ENCODE data around the gene SOX1.

Gene SOX1
- 0 reads per million in 3 experiments for total RNA-seq

DNA sequence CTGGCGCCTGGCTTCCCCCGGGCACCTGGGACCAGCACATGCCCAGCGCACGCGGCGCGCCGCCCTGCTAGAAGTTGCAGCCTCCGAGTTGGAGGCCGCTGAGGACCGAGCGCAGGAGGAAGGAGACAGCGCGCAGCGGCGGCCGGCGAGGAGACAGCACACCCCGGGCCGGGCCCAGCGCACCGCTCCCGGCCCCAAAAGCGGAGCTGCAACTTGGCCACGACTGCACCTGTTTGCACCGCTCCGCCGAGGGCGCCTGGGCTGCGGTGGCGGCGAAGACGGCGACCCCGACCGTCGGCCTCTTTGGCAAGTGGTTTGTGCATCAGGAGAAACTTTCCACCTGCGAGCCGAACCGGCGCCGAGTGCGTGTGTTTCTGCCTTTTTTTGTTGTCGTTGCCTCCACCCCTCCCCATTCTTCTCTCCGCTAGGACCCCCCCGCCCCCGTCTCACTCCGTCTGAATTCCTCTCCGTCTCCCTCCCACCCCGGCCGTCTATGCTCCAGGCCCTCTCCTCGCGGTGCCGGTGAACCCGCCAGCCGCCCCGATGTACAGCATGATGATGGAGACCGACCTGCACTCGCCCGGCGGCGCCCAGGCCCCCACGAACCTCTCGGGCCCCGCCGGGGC, at the start of gene SOX1:
SOX1 (plus strand) TSS at position 34 of the 626 bp plus-strand sequence; CDS start at position 544, 510 bp downstream.
- DNase-seq, result no peak

DNA sequence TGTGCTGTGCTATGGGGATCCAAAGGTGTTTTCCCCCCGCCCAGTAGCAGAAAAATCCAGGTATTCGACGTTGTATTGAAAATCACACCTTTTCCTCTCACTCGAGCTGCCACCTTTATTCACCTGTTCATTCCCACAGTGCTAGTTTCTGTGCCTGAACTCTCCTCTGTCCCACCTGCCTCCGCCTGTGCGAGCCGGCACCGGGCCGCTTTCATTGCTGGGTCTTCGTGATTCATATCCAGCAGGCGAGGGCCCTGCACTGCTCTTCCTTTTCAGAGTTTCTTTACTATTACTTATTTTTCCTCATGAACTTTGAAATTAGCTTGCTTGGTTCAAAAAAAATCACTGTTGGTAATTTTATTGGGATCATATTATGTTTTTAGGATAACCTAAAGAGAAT, 42.4 kb upstream of the SOX1 start:
- no peak for DNase-seq

DNA sequence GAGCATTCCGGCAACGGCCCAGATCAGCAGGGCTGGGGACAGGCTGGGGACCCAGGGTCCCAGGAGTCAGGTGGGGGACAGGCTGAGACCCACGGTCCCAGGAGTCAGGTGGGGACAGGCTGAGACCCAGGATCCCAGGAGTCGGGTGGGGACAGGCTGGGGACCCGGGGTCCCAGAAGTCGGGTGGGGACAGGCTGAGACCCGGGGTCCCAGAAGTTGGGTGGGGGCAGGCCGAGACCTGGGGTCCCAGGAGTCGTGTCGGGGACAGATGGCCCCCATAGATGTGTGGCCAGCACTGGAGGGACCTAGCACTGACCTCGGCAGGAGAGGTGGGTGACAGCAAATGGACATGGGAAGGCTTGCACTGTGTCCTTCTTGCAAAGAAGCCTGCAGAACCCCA, 39.7 kb upstream of the SOX1 start:
- no peak for DNase-seq

- DNase-seq, result no peak
Observed at GRCh38 chr13:112028481-112028880, 38.5 kb upstream of the SOX1 start.

DNA sequence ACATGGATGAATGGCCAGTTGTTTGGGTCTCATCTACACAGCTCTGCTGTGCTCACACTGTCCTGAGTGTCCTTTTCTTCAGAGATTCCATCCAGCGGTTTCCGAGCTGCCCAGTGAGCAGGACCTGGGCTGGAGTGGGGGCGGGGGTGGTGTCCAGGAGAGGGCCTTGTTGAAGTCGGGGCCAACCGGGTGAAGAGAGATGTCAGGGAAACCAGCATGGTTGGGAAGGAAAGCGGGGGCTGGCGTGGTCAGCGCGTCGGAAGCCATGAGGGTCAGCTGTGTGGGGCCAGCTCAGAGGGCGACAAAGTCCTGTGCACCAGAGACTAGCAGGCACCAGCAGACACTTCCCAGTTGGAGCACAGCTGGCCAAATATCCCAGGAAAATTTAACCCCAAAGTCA, 37.8 kb upstream of the SOX1 start:
- DNase-seq, result no peak

GRCh38 chr13:112032186-112032993, 34.6 kb upstream of the SOX1 start:
- no peak for DNase-seq

DNA sequence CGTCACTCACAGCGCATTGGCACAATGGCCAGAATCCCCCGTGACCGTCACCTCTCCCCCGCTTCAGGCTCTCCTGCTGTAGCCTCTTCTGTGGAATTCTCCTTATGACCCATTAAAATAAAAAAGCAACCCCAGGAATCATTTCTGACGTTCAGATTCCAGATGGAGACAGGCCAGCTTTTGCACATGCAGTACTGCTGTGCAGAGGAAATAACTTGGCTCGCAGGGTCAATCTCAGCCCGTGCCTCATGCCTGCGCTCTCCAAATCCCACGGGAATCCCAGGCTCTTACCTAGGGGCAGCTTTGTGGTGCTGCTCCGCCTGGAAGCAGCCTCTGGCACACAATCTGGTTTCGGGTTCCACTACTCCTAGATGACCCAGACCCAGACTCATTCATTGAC, 32.7 kb upstream of the SOX1 start:
- no peak for DNase-seq

DNA sequence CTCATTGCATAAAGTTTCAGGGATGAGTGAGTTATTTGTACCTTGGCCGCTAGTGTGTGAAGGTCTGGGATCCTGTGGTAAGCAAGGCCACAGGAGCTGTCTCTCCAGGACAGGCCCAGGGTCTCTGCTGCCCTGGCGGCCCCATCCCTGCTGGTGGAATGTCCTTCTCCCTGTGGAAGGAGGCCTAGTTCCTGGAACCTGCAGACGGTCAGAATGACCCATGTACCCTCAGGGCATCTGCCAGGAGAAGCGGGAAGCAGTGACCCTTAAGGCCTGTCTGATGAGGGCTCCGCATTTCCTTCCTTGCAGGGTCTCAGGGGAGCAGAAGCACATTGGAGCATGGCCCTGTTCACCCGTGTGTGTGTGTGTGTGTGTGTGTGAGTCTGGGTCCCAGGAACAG, 32.1 kb upstream of the SOX1 start:
- no peak for DNase-seq

DNA sequence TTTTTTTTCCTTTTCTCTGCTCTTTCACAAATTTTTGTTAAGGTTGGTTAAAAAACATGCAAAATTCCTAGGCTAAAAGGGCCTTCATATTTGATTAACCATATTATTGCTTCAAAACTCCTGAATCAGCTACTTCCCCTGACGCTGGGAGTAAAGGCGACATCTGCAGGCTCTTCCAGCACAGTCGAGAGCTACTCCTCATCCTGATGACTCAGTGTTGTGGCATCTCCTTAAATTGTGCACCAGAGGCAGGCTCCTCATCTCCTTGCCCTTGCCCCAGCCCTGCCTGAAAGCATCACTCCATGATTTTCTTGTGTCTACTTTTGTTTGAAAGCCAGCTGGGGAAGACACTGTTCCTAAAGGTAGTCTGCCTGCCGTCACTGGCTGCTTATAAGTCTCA, 24.5 kb upstream of the SOX1 start:
- no peak for DNase-seq

DNA sequence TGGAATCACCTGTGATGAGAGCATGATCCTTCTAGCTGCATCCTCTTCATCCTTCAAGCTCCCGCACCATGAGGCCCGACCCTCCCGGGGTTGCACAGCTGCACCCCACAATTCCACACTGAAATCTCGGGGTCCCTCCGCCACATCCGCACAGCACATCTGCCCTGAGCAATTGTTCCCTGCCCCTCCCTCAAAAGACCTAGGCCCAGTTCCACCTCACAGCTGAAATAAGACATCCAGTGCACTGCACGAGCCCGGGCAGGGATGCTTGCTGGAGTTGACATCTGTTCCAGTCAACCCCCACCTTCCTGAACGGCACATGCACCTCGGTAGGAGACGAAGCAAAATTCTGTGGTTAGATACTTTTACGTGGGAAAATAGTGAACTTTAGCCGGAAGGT, 14.7 kb upstream of the SOX1 start:
- no peak for DNase-seq

DNA sequence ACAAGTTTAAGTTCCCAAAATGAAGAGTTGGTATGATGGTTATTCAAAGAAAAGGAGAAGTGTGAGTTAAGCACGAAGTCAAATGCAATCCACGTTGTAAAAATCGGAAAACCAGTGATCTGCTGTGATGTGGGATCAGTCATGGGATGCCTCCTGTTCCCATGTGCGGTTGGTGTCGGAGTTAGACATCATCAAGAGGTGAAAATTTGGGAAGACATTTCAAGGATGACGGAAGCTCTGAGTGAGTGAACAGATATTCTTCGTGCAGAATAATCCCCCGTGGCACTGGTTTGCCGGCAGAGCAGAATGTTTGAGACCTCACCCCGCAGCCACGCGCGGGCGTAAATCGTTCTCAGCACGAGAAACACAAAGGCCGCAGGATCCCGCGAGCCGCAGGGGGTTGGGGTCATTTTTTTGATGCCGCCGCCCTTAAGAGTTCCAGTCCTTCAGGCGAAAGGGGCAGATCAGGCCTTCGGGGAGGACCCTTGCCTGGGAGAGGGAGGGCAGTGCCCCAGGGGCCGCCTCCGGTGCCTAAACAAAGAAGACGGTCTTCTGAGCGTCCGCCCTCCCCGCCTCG, 13.7 kb upstream of the SOX1 start:
- no peak for DNase-seq

- DNase-seq, result no peak
Observed at GRCh38 chr13:112053744-112054615, 13.0 kb upstream of the SOX1 start.

DNA sequence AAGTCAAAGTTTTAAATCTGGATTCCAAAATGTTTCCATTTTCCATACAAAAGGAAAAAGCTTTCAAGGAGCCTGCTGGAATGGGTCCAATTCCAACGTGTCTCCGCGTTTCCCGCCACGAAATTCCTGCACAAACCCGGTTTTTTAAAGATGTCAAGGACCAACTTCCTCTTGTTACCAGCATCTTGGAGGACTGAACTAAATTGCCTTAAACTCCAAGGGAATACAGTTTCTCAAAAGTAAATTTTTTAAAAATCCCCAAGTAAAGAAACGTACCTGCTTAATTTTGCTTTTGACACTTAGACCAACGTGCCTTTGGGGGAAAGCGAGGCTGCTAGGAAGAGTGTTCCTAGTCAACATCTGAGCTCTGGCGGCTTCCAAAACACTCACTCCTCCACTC, 12.3 kb upstream of the SOX1 start:
- DNase-seq, result no peak

DNA sequence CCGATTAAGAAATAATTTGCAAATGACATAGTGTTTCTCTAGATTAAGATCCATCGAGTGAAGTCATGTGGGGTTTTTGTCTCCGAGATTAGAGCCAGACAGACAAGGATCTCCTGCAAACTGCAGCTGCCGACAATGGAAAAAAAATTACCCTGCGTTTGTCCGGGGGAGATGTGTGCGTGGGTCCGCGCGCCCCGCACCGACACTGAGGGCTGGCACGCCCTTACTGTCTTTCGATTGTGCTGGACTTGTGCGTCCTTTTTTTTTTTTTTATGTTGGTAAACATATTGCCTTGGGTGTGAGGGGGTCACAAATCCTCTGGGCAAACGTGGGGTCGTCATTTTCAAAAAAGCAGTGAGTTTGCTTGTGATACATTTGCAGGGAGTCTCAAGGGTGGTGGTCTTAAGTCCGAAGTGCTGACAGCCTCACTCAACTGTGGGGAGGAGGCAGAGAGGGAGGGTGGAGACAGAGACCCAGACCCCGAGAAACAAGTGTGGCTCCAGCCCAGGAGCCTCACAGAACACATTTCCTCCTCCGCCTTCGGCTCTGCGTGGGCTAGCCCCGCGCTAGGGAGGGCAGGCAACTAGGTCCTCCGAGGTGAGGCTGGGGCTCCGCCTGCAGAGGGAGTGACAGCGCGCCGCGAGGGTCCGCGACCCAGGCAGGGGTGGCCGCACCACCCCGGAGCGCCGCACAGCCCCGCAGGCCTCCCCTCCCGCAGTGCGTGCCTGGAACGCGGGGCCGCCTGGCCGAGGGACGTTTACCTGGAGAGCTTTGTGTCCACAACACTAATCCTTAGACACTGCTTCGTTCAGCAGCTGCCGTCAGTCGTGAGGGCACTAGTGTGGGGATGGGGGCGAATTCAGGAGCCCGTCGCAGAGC, 11.7 kb upstream of the SOX1 start:
- no peak for DNase-seq

DNA sequence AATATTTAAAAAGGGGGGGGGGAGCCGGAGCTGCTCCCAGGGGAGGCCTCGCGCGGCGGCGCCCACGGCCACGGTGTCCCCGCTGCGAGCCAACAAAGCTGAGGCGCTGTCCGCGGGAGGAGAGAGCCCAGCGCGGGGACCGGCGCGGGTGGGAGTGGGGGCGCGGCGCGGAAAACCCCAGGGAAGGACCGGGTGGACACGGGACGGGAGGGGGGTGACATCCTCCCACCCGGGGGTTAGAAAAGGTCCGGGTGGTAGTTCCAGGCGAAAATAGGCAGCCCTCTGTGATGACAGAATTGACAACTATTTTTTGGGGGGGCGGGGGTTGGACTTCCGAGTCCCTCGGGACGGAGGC, 11.1 kb upstream of the SOX1 start:
- DNase-seq, result no peak

GRCh38 chr13:112056284-112056727, 10.6 kb upstream of the SOX1 start:
- DNase-seq, result no peak

DNA sequence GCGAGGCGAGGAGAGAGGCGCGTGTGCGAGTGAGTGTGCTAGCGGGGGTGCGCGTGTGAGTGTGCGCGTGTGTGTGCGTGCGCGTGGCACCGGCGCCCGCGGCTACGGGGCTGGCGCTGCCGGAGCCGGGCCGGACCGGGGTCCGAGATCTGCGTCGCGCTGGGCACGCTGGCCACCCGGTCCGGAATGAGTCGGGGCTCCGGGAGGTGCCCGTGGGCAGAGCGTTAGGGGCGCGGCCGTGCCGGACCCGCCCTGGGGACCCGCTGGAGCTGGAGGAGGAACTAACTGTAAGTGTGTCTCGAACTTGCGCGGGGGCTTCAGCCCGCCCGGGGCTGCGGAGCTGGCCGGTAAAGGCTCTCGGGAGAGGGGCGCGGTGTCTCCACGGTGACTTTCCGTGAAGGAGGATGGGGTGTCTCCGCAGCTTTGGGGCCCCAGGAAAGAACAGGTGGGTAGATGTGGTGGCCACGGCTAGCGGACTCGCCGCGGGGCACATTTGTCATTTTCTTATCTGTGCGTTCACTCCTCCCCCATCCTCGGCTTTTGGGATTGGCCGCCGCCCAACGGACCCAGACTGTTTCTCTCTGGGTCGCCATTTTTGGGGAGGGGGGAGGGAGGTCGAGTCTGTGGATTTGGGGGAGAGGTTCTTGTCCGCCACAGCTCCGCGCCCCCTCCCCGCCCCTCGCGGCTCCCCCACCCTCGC, 10.1 kb upstream of the SOX1 start:
- DNase-seq, result no peak

GRCh38 chr13:112057439-112057735, 9.6 kb upstream of the SOX1 start:
- no peak for DNase-seq

GRCh38 chr13:112057736-112058518, 9.0 kb upstream of the SOX1 start:
- no peak for DNase-seq

DNA sequence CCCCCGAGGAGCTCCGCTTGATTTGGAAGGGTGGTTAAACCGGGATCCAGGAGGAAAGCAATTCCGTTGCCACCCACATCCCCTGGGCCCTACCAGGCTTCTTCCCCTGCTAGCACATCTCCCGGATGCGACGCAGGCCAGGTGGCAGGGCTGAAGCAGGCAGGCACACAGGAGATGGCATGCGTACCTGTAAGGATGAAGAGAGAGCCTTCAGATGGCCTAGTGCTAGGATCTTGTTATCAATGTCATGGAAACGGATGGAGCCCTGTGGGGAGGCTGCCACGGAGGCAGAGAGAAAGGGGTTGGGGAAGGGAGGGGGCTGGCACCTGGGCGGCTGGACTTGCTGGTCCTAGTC, 8.5 kb upstream of the SOX1 start:
- no peak for DNase-seq

- no peak for DNase-seq
Observed at GRCh38 chr13:112058941-112059340, 8.0 kb upstream of the SOX1 start.
